Measurements from ENCODE around the gene PKD1.

The PKD1 gene

GRCh38 chr16:2090481-2090776 lies 45.3 kb downstream of the PKD1 start:
- H3K4me1 ChIP-seq (ENCODE audit: control insufficient read depth, insufficient read depth, low read length) = no peaks in the 10 kb centered on the region
- H3K27ac ChIP-seq (ENCODE audit: extremely low read depth, low read depth, low read length) = no peak overlapping the region
- POLR2A ChIA-PET = no interaction called here
- TF ChIP-seq ZNF16 (tag by site-specific recombination; IDR thresholded peaks at IDR 0.05; ENCODE audit: low read depth) (no peak), ZFP37 (tag by site-specific recombination; IDR thresholded peaks at IDR 0.05) (no peak), BCL11B (tag by site-specific recombination; IDR thresholded peaks at IDR 0.05; ENCODE audit: low read depth) (no peak), ZNF558 (tag by site-specific recombination; IDR thresholded peaks at IDR 0.05) (no peak), KLF7 (tag by site-specific recombination; IDR thresholded peaks at IDR 0.05; ENCODE audit: borderline replicate concordance) (no peak), ZNF112 (tag by site-specific recombination; IDR thresholded peaks at IDR 0.05) (no peak), ZNF37A (tag by site-specific recombination; IDR thresholded peaks at IDR 0.05) (no peak), ZNF133 (tag by site-specific recombination; IDR thresholded peaks at IDR 0.05) (no peak), ZNF114 (tag by site-specific recombination; IDR thresholded peaks at IDR 0.05) (no peak), ZNF830 (tag by site-specific recombination; IDR thresholded peaks at IDR 0.05; ENCODE audit: low read depth) (no peak), GFI1B (tag by site-specific recombination; IDR thresholded peaks at IDR 0.05) (no peak), ZFHX2 (tag by site-specific recombination; conservative IDR thresholded peaks at IDR 0.05) (no peak), ZNF521 (tag by site-specific recombination; IDR thresholded peaks at IDR 0.05) (no peak), ZNF324 (tag by site-specific recombination; IDR thresholded peaks at IDR 0.05) (no peak), ZNF530 (tag by site-specific recombination; IDR thresholded peaks at IDR 0.05; ENCODE audit: low read depth) (no peak), ZNF302 (tag by site-specific recombination; IDR thresholded peaks at IDR 0.05; ENCODE audit: low read depth) (no peak), ZBTB20 (tag by site-specific recombination; IDR thresholded peaks at IDR 0.05) (no peak)
- TF ChIP-seq, protein P1, sequence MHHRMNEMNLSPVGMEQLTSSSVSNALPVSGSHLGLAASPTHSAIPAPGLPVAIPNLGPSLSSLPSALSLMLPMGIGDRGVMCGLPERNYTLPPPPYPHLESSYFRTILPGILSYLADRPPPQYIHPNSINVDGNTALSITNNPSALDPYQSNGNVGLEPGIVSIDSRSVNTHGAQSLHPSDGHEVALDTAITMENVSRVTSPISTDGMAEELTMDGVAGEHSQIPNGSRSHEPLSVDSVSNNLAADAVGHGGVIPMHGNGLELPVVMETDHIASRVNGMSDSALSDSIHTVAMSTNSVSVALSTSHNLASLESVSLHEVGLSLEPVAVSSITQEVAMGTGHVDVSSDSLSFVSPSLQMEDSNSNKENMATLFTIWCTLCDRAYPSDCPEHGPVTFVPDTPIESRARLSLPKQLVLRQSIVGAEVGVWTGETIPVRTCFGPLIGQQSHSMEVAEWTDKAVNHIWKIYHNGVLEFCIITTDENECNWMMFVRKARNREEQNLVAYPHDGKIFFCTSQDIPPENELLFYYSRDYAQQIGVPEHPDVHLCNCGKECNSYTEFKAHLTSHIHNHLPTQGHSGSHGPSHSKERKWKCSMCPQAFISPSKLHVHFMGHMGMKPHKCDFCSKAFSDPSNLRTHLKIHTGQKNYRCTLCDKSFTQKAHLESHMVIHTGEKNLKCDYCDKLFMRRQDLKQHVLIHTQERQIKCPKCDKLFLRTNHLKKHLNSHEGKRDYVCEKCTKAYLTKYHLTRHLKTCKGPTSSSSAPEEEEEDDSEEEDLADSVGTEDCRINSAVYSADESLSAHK (tag by site-specific recombination; IDR thresholded peaks at IDR 0.05) = no peak
- H3K36me3 ChIP-seq (ENCODE audit: control insufficient read depth in 2 of 2, insufficient read depth in 1 of 2, low read length in 2 of 2) = peaks cover 0 to 92% of the 10 kb centered on the region in 2 experiments; a peak in 1 of 3 replicates
- CTCF ChIA-PET = interaction anchor here (0.6 kb wide), 1 partner anchor 24 kb away, joined by 6 read pairs; no protein-coding TSS in a partner anchor
- H3K9me3 ChIP-seq (ENCODE audit: control insufficient read depth, insufficient read depth, low read depth, low read length) = no peaks in the 10 kb centered on the region
- no peak overlapping the region for H3K4me3 ChIP-seq (ENCODE audit: low read depth, low read length)

GRCh38 chr16:2089706-2090480 lies 45.8 kb downstream of the PKD1 start:
- Histone ChIP-seq H3K4me1 (ENCODE audit: control insufficient read depth, insufficient read depth, low read length) (no peaks in the 10 kb centered on the region), H3K4me3 (ENCODE audit: low read depth, low read length) (no peak overlapping the region), H3K27ac (ENCODE audit: extremely low read depth, low read depth, low read length) (no peak overlapping the region), H3K9me3 (ENCODE audit: control insufficient read depth, insufficient read depth, low read depth, low read length) (no peaks in the 10 kb centered on the region), H3K36me3 (ENCODE audit: control insufficient read depth in 2 of 2, insufficient read depth in 1 of 2, low read length in 2 of 2) (peaks cover 0 to 96% of the 10 kb centered on the region in 2 experiments; a peak in 1 of 3 replicates)
- POLR2A ChIA-PET = no interaction called here
- CTCF ChIA-PET = no interaction called here
- TF ChIP-seq ZNF76 (tag by site-specific recombination; IDR thresholded peaks at IDR 0.05; ENCODE audit: borderline replicate concordance, low read depth) (no peak), KLF1 (tag by site-specific recombination; IDR thresholded peaks at IDR 0.05) (peak; percentile 23; the same call in 1 of the 2 replicates)

DNA sequence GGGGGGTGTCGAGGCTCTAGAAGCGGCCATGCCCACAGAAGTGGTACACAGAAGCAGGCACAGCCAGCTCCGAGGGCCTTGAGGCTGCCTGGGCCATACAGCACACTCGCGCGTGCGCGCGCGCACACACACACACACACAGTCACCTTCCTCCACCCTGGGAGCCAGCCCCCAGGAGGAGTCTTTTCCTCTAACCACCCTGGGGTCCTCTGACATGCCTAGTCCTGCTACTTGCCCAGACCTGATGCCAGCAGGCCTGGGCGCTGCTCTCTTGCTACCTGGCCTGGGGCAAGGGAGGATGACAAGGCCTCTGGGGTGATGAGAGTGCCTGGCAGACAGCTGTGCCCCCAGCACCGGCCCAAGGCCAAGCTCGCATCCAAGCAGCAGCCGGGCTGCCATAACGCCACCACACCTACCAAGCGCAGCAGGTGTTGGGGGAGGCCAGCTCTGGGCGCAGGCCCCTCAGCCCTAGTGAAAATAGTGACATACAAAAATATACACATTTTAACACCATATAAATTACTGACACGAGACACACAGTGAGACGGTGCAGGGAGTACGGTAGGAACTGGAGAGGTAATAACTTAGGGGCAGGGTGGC lies 46.8 kb downstream of the PKD1 start:
- H3K27ac ChIP-seq (ENCODE audit: extremely low read depth, low read depth, low read length) = peak overlapping the region; percentile 30; the same call in 1 of the 2 replicates
- POLR2A ChIA-PET = interaction anchor here (0.6 kb wide), 1 partner anchor 13 kb away, joined by 3 read pairs; no protein-coding TSS in a partner anchor
- H3K9me3 ChIP-seq (ENCODE audit: control insufficient read depth, insufficient read depth, low read depth, low read length) = no peaks in the 10 kb centered on the region
- no peaks in the 10 kb centered on the region for H3K4me1 ChIP-seq (ENCODE audit: control insufficient read depth, insufficient read depth, low read length)
- CTCF ChIA-PET = interaction anchor here (0.9 kb wide), 1 partner anchor 52 kb away, joined by 4 read pairs; no protein-coding TSS in a partner anchor
- peaks cover 0 to 96% of the 10 kb centered on the region in 2 experiments; a peak in 1 of 3 replicates for H3K36me3 ChIP-seq (ENCODE audit: control insufficient read depth in 2 of 2, insufficient read depth in 1 of 2, low read length in 2 of 2)
- H3K4me3 ChIP-seq (ENCODE audit: low read depth, low read length) = no peak overlapping the region
- TF ChIP-seq PATZ1 (tag by site-specific recombination; IDR thresholded peaks at IDR 0.05) (0 out of 2 replicates have a peak, but pooled peaks have one; percentile 21), KLF16 (tag by site-specific recombination; IDR thresholded peaks at IDR 0.05) (no peak), MZF1 (tag by site-specific recombination; IDR thresholded peaks at IDR 0.05; ENCODE audit: borderline replicate concordance) (no peak), ZIC2 (tag by site-specific recombination; IDR thresholded peaks at IDR 0.05) (0 out of 2 replicates have a peak, but pooled peaks have one; percentile 16), ZNF600 (tag by site-specific recombination; IDR thresholded peaks at IDR 0.05) (peak; percentile 52)
